IMR-90 (cell line): ENCODE measurements around the gene ADD1. TPM values are rescaled to one million over a fixed set of nuclear protein-coding genes. Genes with fewer than 3 reads are reported as not detected.

Experiments used
- ATAC-seq: fragments of 200-7000 bp; cut with Tn5 transposase; 2 replicates; pipeline ENCODE4 v1.9.1; 2020; ENCODE audit warnings: low read depth, mild to moderate bottlenecking, moderate library complexity
- BruUV-seq: library from RNA; stranded (reverse); fragments of 400-500 nt; replicated peaks from 2 replicates; lab custom pipeline; 2021; lab: Mats Ljungman, UMichigan
- CTCF ChIA-PET: fragments of 300-600 bp; formaldehyde crosslinking; extraction: SDS; loops from one replicate; lab custom pipeline; 2021; ENCODE audit warnings: antibody characterized with exemption; lab: Yijun Ruan, JAX
- POLR2A ChIA-PET: fragments of 300-600 bp; sonication (Branson Sonifier 250); formaldehyde crosslinking; loops from one replicate; lab custom pipeline; 2022; ENCODE audit warnings: antibody characterized with exemption; ENCODE audit not compliant: unreplicated experiment; lab: Charles Lee
- DNase-seq: peaks from one replicate; pipeline ENCODE4 v3.0.0; 2013
- H2AFZ ChIP-seq: replicated peaks from 2 replicates; pipeline ENCODE3; 2013; ENCODE audit warnings: low read length, mild to moderate bottlenecking; ENCODE audit not compliant: poor library complexity
- H2AK5ac ChIP-seq: 2 replicates; pipeline ENCODE4 v1.6.1; 2013; ENCODE audit warnings: low read depth, low read length, inconsistent platforms
- H2AK9ac ChIP-seq: replicated peaks from 2 replicates; pipeline ENCODE3; 2013; ENCODE audit warnings: mild to moderate bottlenecking, low read depth, low read length, moderate library complexity; ENCODE audit not compliant: poor library complexity
- H2BK120ac ChIP-seq: 2 replicates; pipeline ENCODE4 v1.6.1; 2013; ENCODE audit warnings: low read depth, low read length, inconsistent platforms
- H2BK15ac ChIP-seq: 3 replicates; pipeline ENCODE4 v1.6.1; 2013; ENCODE audit warnings: low read depth, low read length, inconsistent platforms
- H2BK20ac ChIP-seq: 2 replicates; pipeline ENCODE4 v1.6.1; 2013; ENCODE audit warnings: low read depth, mild to moderate bottlenecking, inconsistent platforms, low read length, moderate library complexity
- H2BK5ac ChIP-seq: 2 replicates; pipeline ENCODE4 v1.6.1; 2013; ENCODE audit warnings: mild to moderate bottlenecking, low read depth, low read length, inconsistent platforms; ENCODE audit not compliant: poor library complexity, severe bottlenecking
- H3K14ac ChIP-seq: replicated peaks from 2 replicates; pipeline ENCODE4 v1.6.1; 2013; ENCODE audit warnings: low read depth, low read length, inconsistent platforms
- H3K18ac ChIP-seq: 2 replicates; pipeline ENCODE4 v1.6.1; 2013; ENCODE audit warnings: low read depth, low read length, control low read depth
- H3K23ac ChIP-seq: 2 replicates; pipeline ENCODE4 v1.6.1; 2013; ENCODE audit warnings: low read depth, low read length, inconsistent platforms
- H3K27ac ChIP-seq: 2 replicates; pipeline ENCODE4 v1.5.1; 2013; ENCODE audit warnings: mild to moderate bottlenecking, control low read depth, low read length; ENCODE audit not compliant: insufficient read depth
- H3K27me3 ChIP-seq: 2 replicates; pipeline ENCODE4 v1.6.1; 2013; ENCODE audit warnings: low read length; ENCODE audit not compliant: control insufficient read depth, insufficient read depth
- H3K36me3 ChIP-seq: 2 replicates; pipeline ENCODE4 v1.6.1; 2013; ENCODE audit warnings: low read length, mixed read lengths; ENCODE audit not compliant: control insufficient read depth, insufficient read depth
- H3K4ac ChIP-seq: 2 replicates; pipeline ENCODE4 v1.6.1; 2013; ENCODE audit warnings: low read depth, low read length, inconsistent platforms
- H3K4me1 ChIP-seq: 2 replicates; pipeline ENCODE4 v1.6.1; 2013; ENCODE audit warnings: low read length, mixed read lengths; ENCODE audit not compliant: control insufficient read depth, insufficient read depth
- H3K4me2 ChIP-seq: 2 replicates; pipeline ENCODE4 v1.6.1; 2013; ENCODE audit warnings: low read depth, mild to moderate bottlenecking, control low read depth, low read length, moderate library complexity
- H3K4me3 ChIP-seq: 2 replicates; pipeline ENCODE4 v1.5.1; 2013; ENCODE audit warnings: low read depth, mild to moderate bottlenecking, control low read depth, low read length, moderate library complexity; ENCODE audit not compliant: insufficient read depth
- H3K56ac ChIP-seq: 2 replicates; pipeline ENCODE4 v1.6.1; 2013; ENCODE audit warnings: low read length, inconsistent platforms; ENCODE audit not compliant: insufficient read depth; ENCODE audit errors: extremely low read depth
- H3K79me1 ChIP-seq, 2 experiments: 2 replicates each; pipeline ENCODE4 v1.6.1; 2013; ENCODE audit warnings: low read length in 2 of 2, inconsistent platforms in 1 of 2, low read depth in 1 of 2
- H3K9ac ChIP-seq: 2 replicates; pipeline ENCODE4 v1.6.1; 2013; ENCODE audit warnings: low read depth, low read length, control low read depth
- H3K9me1 ChIP-seq: 2 replicates; pipeline ENCODE4 v1.6.1; 2013; ENCODE audit warnings: low read length, inconsistent platforms; ENCODE audit not compliant: insufficient read depth
- H3K9me3 ChIP-seq: 2 replicates; pipeline ENCODE4 v1.6.1; 2013; ENCODE audit warnings: low read length; ENCODE audit not compliant: control insufficient read depth, insufficient read depth
- H4K20me1 ChIP-seq: 2 replicates; pipeline ENCODE4 v1.6.1; 2013; ENCODE audit warnings: low read length, inconsistent platforms; ENCODE audit not compliant: insufficient read depth
- H4K5ac ChIP-seq: 2 replicates; pipeline ENCODE4 v1.6.1; 2013; ENCODE audit warnings: mild to moderate bottlenecking, low read depth, low read length, control low read depth
- H4K8ac ChIP-seq, 2 experiments: 2 replicates each; pipeline ENCODE4 v1.6.1; 2013; ENCODE audit warnings: low read depth in 2 of 2, low read length in 2 of 2, control low read depth in 1 of 2, inconsistent platforms in 1 of 2
- H4K91ac ChIP-seq: 2 replicates; pipeline ENCODE4 v1.6.1; 2013; ENCODE audit warnings: low read depth, low read length, inconsistent platforms; ENCODE audit not compliant: insufficient read depth
- BHLHE40 ChIP-seq: fragments of 150-350 bp; IDR thresholded peaks from 2 replicates; pipeline ENCODE4 v1.6.1; 2016; ENCODE audit warnings: mild to moderate bottlenecking, low read depth, low read length
- CEBPB ChIP-seq: IDR thresholded peaks from 2 replicates; pipeline ENCODE4 v1.6.1; 2012; ENCODE audit warnings: low read depth, low read length, improper control_type of control experiment
- FOS ChIP-seq: fragments of 150-350 bp; IDR thresholded peaks from 2 replicates; pipeline ENCODE4 v1.6.1; 2016; ENCODE audit warnings: low read depth, low read length
- MAFK ChIP-seq: IDR thresholded peaks from 2 replicates; pipeline ENCODE4 v1.6.1; 2012; ENCODE audit warnings: low read depth, low read length, improper control_type of control experiment
- MAZ ChIP-seq: IDR thresholded peaks from 2 replicates; pipeline ENCODE4 v1.6.1; 2012; ENCODE audit warnings: low read depth, mild to moderate bottlenecking, low read length, improper control_type of control experiment, moderate library complexity, borderline replicate concordance
- NFE2L2 ChIP-seq: fragments of 150-350 bp; IDR thresholded peaks from 2 replicates; pipeline ENCODE4 v1.6.1; 2016; ENCODE audit warnings: low read depth, mild to moderate bottlenecking, low read length
- POLR2A ChIP-seq: IDR thresholded peaks from 2 replicates; pipeline ENCODE4 v1.6.1; 2012; ENCODE audit warnings: mild to moderate bottlenecking, low read depth, low read length
- RCOR1 ChIP-seq: IDR thresholded peaks from 2 replicates; pipeline ENCODE4 v1.6.1; 2012; ENCODE audit warnings: mild to moderate bottlenecking, low read length, improper control_type of control experiment; ENCODE audit not compliant: insufficient replicate concordance
- RFX5 ChIP-seq: IDR thresholded peaks from 2 replicates; pipeline ENCODE4 v1.8.0; 2012; ENCODE audit warnings: low read depth, mild to moderate bottlenecking, low read length, moderate library complexity
- SMC3 ChIP-seq: fragments of 150-350 bp; IDR thresholded peaks from 2 replicates; pipeline ENCODE4 v1.6.1; 2016; ENCODE audit warnings: low read depth, mild to moderate bottlenecking, antibody characterized with exemption, low read length, moderate library complexity
- USF2 ChIP-seq: fragments of 150-350 bp; IDR thresholded peaks from 2 replicates; pipeline ENCODE4 v1.6.1; 2017; ENCODE audit warnings: mild to moderate bottlenecking, antibody characterized with exemption, low read length, low read depth
- WGBS, 2 experiments: methylation state at CpG; one replicate each; pipeline versions ENCODE4 v1.1.5 to v1.1.7; 2013; ENCODE audit warnings: missing lambda C conversion rate in 2 of 2; ENCODE audit not compliant: insufficient read length in 1 of 2; ENCODE audit errors: extremely low coverage in 2 of 2; 5-methylcytosine and 5-hydroxymethylcytosine counted together
- dilution Hi-C: fragments of 300-500 bp; cut with HindIII; formaldehyde crosslinking; loops from one replicate; pipeline ENCODE4 v1.14.3; 2018; ENCODE audit warnings: low sequenced_read_pairs; ENCODE audit not compliant: unreplicated experiment
- in situ Hi-C: fragments of 300-500 bp; cut with MboI; formaldehyde crosslinking; loops from 3 replicates; pipeline ENCODE4 v1.14.3; 2019; ENCODE audit warnings: low sequenced_read_pairs, inconsistent platforms, mixed read lengths
- intact Hi-C: fragments of 100-400 bp; cut with micrococcal nuclease; formaldehyde crosslinking; loops from 2 replicates; pipeline ENCODE4 v1.10.0; 2022
- polyA plus RNA-seq, 3 experiments: library from polyadenylated mRNA; depleted of rRNA; stranded (reverse); fragments of >200 nt; gene quantifications; 2 replicates each; pipeline ENCODE4 v1.2.3, GENCODE V29; 2012; ENCODE audit warnings: low replicate concordance in 1 of 3
- total RNA-seq: library from RNA; depleted of rRNA; stranded (reverse); fragments of >200 nt; gene quantifications from 2 replicates; pipeline ENCODE4 v1.2.3, GENCODE V29; 2012
- TF ChIP-seq, protein P1 (sequence below): fragments of 150-350 bp; IDR thresholded peaks from 2 replicates; pipeline ENCODE4 v1.6.1; 2016; ENCODE audit warnings: low read depth, mild to moderate bottlenecking, low read length, moderate library complexity, borderline replicate concordance
- TF ChIP-seq, protein P2 (sequence below): conservative IDR thresholded peaks from 2 replicates; pipeline ENCODE4 v1.5.1; 2012; ENCODE audit warnings: mild to moderate bottlenecking, low read depth, low read length, improper control_type of control experiment

Gene ADD1
- total and polyA plus RNA-seq, 2 of the 4 experiments (the other 2 are of a cell fraction) = 122 to 215 TPM

- H2AFZ ChIP-seq = no peak overlapping the region
- no peak overlapping the region for H3K14ac ChIP-seq
- H3K23ac ChIP-seq = no peak overlapping the region
- DNase-seq (no peak), ATAC-seq (no peak)
- WGBS, 2 experiments = 86% methylated on average over 14 of the region's 17 CpGs; no CpG with 5 or more reads in 1 of the 2 experiments
- intact Hi-C loops = no loop called here
- peaks cover 5 to 43% of the 10 kb centered on the region in 2 experiments for H3K79me1 ChIP-seq
- H3K36me3 ChIP-seq = peaks cover 80% of the 10 kb centered on the region
- H3K4ac ChIP-seq = no peak overlapping the region
- no peak overlapping the region for H3K27ac ChIP-seq
- dilution Hi-C loops = no loop called here
- no peak overlapping the region for H2AK5ac ChIP-seq
- H3K4me3 ChIP-seq = no peak overlapping the region
- in situ Hi-C loops = no loop called here
- no peak overlapping the region for H3K56ac ChIP-seq
- H2BK120ac ChIP-seq = no peak overlapping the region
- H4K5ac ChIP-seq = no peak overlapping the region
- H3K4me2 ChIP-seq = no peak overlapping the region
- no peak overlapping the region for H3K9ac ChIP-seq
- CTCF ChIA-PET = no interaction called here
- POLR2A ChIA-PET = no interaction called here
- no peaks in the 10 kb centered on the region for H3K27me3 ChIP-seq
- H2BK15ac ChIP-seq = no peak overlapping the region
- no peak overlapping the region for H2BK5ac ChIP-seq
- no TSS peak for BruUV-seq
- no peak overlapping the region for H4K8ac ChIP-seq
- no peak overlapping the region for H2AK9ac ChIP-seq
- peaks cover 23% of the 10 kb centered on the region for H3K9me1 ChIP-seq
- peaks cover 7% of the 10 kb centered on the region; the same call in 1 of the 2 replicates for H4K20me1 ChIP-seq
- no peak overlapping the region for H3K18ac ChIP-seq
- H4K91ac ChIP-seq = no peak overlapping the region
- no peaks in the 10 kb centered on the region for H3K9me3 ChIP-seq
- H2BK20ac ChIP-seq = no peak overlapping the region
- TF ChIP-seq CEBPB = no peak
- TF ChIP-seq RCOR1 = no peak
- no peak for TF ChIP-seq NFE2L2
- TF ChIP-seq MAZ = no peak
- TF ChIP-seq RFX5 = no peak
- TF ChIP-seq USF2 = no peak
- no peak for TF ChIP-seq MAFK
- TF ChIP-seq FOS = no peak
- no peak for TF ChIP-seq POLR2A
- no peak for TF ChIP-seq SMC3
- TF ChIP-seq, protein P1, sequence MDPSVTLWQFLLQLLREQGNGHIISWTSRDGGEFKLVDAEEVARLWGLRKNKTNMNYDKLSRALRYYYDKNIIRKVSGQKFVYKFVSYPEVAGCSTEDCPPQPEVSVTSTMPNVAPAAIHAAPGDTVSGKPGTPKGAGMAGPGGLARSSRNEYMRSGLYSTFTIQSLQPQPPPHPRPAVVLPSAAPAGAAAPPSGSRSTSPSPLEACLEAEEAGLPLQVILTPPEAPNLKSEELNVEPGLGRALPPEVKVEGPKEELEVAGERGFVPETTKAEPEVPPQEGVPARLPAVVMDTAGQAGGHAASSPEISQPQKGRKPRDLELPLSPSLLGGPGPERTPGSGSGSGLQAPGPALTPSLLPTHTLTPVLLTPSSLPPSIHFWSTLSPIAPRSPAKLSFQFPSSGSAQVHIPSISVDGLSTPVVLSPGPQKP = no peak
- TF ChIP-seq, protein P2, sequence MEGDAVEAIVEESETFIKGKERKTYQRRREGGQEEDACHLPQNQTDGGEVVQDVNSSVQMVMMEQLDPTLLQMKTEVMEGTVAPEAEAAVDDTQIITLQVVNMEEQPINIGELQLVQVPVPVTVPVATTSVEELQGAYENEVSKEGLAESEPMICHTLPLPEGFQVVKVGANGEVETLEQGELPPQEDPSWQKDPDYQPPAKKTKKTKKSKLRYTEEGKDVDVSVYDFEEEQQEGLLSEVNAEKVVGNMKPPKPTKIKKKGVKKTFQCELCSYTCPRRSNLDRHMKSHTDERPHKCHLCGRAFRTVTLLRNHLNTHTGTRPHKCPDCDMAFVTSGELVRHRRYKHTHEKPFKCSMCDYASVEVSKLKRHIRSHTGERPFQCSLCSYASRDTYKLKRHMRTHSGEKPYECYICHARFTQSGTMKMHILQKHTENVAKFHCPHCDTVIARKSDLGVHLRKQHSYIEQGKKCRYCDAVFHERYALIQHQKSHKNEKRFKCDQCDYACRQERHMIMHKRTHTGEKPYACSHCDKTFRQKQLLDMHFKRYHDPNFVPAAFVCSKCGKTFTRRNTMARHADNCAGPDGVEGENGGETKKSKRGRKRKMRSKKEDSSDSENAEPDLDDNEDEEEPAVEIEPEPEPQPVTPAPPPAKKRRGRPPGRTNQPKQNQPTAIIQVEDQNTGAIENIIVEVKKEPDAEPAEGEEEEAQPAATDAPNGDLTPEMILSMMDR = no peak
- TF ChIP-seq BHLHE40 = no peak
- H3K4me1 ChIP-seq = peaks cover under 1% of the 10 kb centered on the region; the same call in 1 of the 2 replicates
These were observed 18.7 kb upstream of the ADD1 start for GRCh38 chr4:2824836-2825381.
